Measurements from ENCODE around the gene CD244. TPM values are rescaled to one million over a fixed set of nuclear protein-coding genes. Genes with fewer than 3 reads are reported as not detected.
"Not testable (repeated sequence)": the region's sequence is repeated elsewhere in the genome, so short reads cannot be mapped to it uniquely, and the experiment has no call there.

CD244 gene
- total RNA-seq, 2 donors from 2014 or later = 0.78 to 2.2 TPM

DNA sequence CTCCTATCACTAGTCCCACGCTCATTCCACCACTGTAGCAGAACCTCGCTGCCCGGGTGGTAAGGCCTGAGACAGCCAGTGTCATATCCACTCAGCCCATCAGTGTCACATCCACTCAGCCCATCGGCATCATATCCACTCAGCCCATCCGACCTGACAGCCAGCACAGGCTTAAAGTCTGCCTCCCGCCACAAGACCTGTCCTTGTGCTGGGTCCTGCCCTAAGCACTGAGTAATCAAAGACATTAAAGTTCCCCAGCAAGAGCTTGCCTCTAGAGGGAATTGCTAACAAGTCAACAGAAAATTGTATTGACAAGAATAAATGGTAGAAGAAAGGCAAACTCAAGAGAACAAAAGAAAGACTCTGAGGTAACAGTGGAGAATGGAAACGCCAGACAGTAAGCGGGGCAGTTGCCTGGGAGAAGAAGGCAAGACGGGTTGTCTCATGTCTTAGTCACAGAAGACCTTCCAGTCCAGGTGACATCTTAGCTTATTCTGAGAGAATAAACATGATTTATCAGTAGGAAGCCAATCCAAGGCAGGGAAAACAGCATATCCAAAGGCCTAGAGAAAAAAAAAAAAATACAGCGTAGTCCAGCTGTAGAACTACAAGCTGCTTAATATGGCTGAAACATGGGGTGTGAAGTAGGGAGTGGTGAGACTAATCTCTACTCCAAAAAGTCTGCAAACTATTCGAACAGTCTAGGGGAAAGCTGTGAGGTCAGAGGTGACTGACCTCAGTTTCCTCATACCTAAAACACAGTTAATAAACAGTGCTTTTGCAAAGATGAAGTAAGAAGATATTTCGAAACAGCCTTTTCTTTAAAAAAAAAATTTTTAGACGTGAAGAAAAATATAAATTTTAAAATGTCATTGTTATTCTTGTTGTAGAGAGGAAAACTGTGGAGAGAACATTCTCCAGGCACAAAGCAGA lies 21.2 kb upstream of the CD244 start:
- DNase-seq (ENCODE audit: low spot score) = no peak
- H3K27me3 ChIP-seq (replicated peaks; ENCODE audit: insufficient read depth) = no peaks in the 10 kb centered on the region
- H3K36me3 ChIP-seq = no peaks in the 10 kb centered on the region
- H3K4me1 ChIP-seq (ENCODE audit: control insufficient read depth in 1 of 2, low read depth in 2 of 2) = peaks cover 0 to 4% of the 10 kb centered on the region in 2 donors
- TF ChIP-seq CTCF (IDR thresholded peaks at IDR 0.05) = no peak
- H3K4me3 ChIP-seq = no peak overlapping the region
- H3K9me3 ChIP-seq = no peaks in the 10 kb centered on the region
- ATAC-seq (ENCODE audit: insufficient number of reproducible peaks, low FRiP score, low read depth) = no peak
- no peak overlapping the region for H3K27ac ChIP-seq

- no peaks in the 10 kb centered on the region for H3K9me3 ChIP-seq
- no peaks in the 10 kb centered on the region for H3K36me3 ChIP-seq
- peaks cover 0 to 4% of the 10 kb centered on the region in 2 donors for H3K4me1 ChIP-seq (ENCODE audit: control insufficient read depth in 1 of 2, low read depth in 2 of 2)
- H3K27me3 ChIP-seq (replicated peaks; ENCODE audit: insufficient read depth) = no peaks in the 10 kb centered on the region
- no peak for DNase-seq (ENCODE audit: low spot score)
- no peak for ATAC-seq (ENCODE audit: insufficient number of reproducible peaks, low FRiP score, low read depth)
- no peak overlapping the region for H3K27ac ChIP-seq
- H3K4me3 ChIP-seq = no peak overlapping the region
- TF ChIP-seq CTCF (IDR thresholded peaks at IDR 0.05) = no peak
Measured at GRCh38 chr1:160882582-160882981, 19.9 kb upstream of the CD244 start.

GRCh38 chr1:160881264-160881663 lies 18.6 kb upstream of the CD244 start:
- H3K27ac ChIP-seq; H3K4me1 ChIP-seq (ENCODE audit: control insufficient read depth in 1 of 2, low read depth in 2 of 2); H3K4me3 ChIP-seq; H3K27me3 ChIP-seq (replicated peaks; ENCODE audit: insufficient read depth); ATAC-seq (ENCODE audit: insufficient number of reproducible peaks, low FRiP score, low read depth); H3K9me3 ChIP-seq; DNase-seq (ENCODE audit: low spot score); H3K36me3 ChIP-seq: not testable (repeated sequence)

DNA sequence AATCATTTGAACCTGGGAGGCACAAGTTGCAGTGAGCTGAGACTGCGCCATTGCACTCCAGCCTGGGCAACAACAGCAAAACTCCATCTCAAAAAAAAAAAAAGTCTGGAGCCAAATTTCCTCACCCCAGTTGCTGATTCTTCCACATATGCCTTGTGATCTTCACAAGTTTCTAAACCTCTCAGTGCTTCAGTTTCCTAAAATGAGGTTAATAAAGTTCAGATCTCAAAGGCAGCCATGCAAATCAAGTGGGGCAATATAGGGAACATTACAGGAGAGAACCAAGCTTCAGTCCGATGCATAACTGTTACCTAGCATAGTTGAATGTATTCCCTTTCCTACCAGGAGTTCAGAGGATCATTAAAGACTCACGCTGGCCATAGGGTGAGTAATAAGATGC lies 17.5 kb upstream of the CD244 start:
- ATAC-seq (ENCODE audit: insufficient number of reproducible peaks, low FRiP score, low read depth) (no peak), DNase-seq (ENCODE audit: low spot score) (no peak)
- no peak overlapping the region for H3K4me3 ChIP-seq
- no peaks in the 10 kb centered on the region for H3K27me3 ChIP-seq (replicated peaks; ENCODE audit: insufficient read depth)
- H3K27ac ChIP-seq = no peak overlapping the region
- H3K4me1 ChIP-seq (ENCODE audit: control insufficient read depth in 1 of 2, low read depth in 2 of 2) = peaks cover 0 to 3% of the 10 kb centered on the region in 2 donors
- no peaks in the 10 kb centered on the region for H3K36me3 ChIP-seq
- H3K9me3 ChIP-seq = no peaks in the 10 kb centered on the region
- no peak for TF ChIP-seq CTCF (IDR thresholded peaks at IDR 0.05)

- no peak for DNase-seq (ENCODE audit: low spot score)
- no peaks in the 10 kb centered on the region for H3K36me3 ChIP-seq
- no peaks in the 10 kb centered on the region for H3K9me3 ChIP-seq
- TF ChIP-seq CTCF (IDR thresholded peaks at IDR 0.05) = no peak
- no peaks in the 10 kb centered on the region for H3K27me3 ChIP-seq (replicated peaks; ENCODE audit: insufficient read depth)
- ATAC-seq (ENCODE audit: insufficient number of reproducible peaks, low FRiP score, low read depth) = no peak
- no peaks in the 10 kb centered on the region for H3K4me1 ChIP-seq (ENCODE audit: control insufficient read depth in 1 of 2, low read depth in 2 of 2)
- H3K4me3 ChIP-seq = no peak overlapping the region
- H3K27ac ChIP-seq = no peak overlapping the region
Measured at GRCh38 chr1:160879056-160879455, 16.4 kb upstream of the CD244 start.

Data from thoracic aorta (tissue), 2 donors.